Loucy (cell line): ENCODE results near the gene PPP1R16B.

Source experiments
- H2AFZ ChIP-seq: fragments of 200-600 bp; sonication (generic); 2 replicates; pipeline ENCODE4 v1.6.0; 2016; ENCODE audit warnings: antibody characterized with exemption, mild to moderate bottlenecking, low read length, moderate library complexity
- H3F3A ChIP-seq: fragments of 200-600 bp; 2 replicates; pipeline ENCODE4 v1.6.0; 2016; ENCODE audit warnings: antibody characterized with exemption, low read depth, mild to moderate bottlenecking
- H3K27me3 ChIP-seq: fragments of 200-600 bp; sonication (generic); 2 replicates; pipeline ENCODE4 v1.6.1; 2014; ENCODE audit warnings: low read length, mild to moderate bottlenecking; ENCODE audit not compliant: insufficient read depth, poor library complexity, severe bottlenecking
- H3K36me3 ChIP-seq: fragments of 200-600 bp; sonication (generic); 2 replicates; pipeline ENCODE4 v1.6.1; 2016; ENCODE audit warnings: low read length; ENCODE audit not compliant: insufficient read depth
- H3K4me1 ChIP-seq: fragments of 200-600 bp; sonication (generic); 2 replicates; pipeline ENCODE4 v1.5.1; 2014; ENCODE audit warnings: low read length, mild to moderate bottlenecking; ENCODE audit not compliant: insufficient read depth, poor library complexity, severe bottlenecking
- H3K4me2 ChIP-seq: fragments of 200-600 bp; sonication (generic); 2 replicates; pipeline ENCODE4 v1.6.0; 2014; ENCODE audit warnings: antibody characterized with exemption, low read length, low read depth, mild to moderate bottlenecking; ENCODE audit not compliant: poor library complexity, severe bottlenecking
- H3K4me3 ChIP-seq: fragments of 200-600 bp; sonication (generic); 2 replicates; pipeline ENCODE4 v1.5.1; 2014; ENCODE audit warnings: low read length, mild to moderate bottlenecking, mixed read lengths; ENCODE audit not compliant: poor library complexity, severe bottlenecking
- H3K79me2 ChIP-seq: fragments of 200-600 bp; sonication (generic); 2 replicates; pipeline ENCODE4 v1.6.1; 2014; ENCODE audit warnings: low read length; ENCODE audit not compliant: insufficient read depth
- H3K9ac ChIP-seq: fragments of 200-600 bp; sonication (generic); 2 replicates; pipeline ENCODE4 v1.6.0; 2014; ENCODE audit warnings: mild to moderate bottlenecking, low read depth, low read length, moderate library complexity; ENCODE audit not compliant: poor library complexity, severe bottlenecking
- H3K9me2 ChIP-seq: fragments of 200-600 bp; sonication (generic); replicated peaks from 2 replicates; pipeline ENCODE4 v1.6.1; 2016; ENCODE audit warnings: low read depth, low read length, mixed read lengths
- H3K9me3 ChIP-seq: fragments of 200-600 bp; sonication (generic); 2 replicates; pipeline ENCODE4 v1.6.1; 2014; ENCODE audit warnings: mild to moderate bottlenecking, antibody characterized with exemption, low read length, low read depth; ENCODE audit not compliant: insufficient read depth
- H4K20me1 ChIP-seq: fragments of 200-600 bp; sonication (generic); 2 replicates; pipeline ENCODE4 v1.6.0; 2014; ENCODE audit warnings: antibody characterized with exemption, low read length, mild to moderate bottlenecking; ENCODE audit not compliant: insufficient read depth, poor library complexity, severe bottlenecking
- CTCF ChIP-seq: fragments of 200-600 bp; sonication (generic); conservative IDR thresholded peaks from 2 replicates; pipeline ENCODE4 v1.5.1; 2014; ENCODE audit warnings: mild to moderate bottlenecking, antibody characterized with exemption, low read length
- EZH2phosphoT487 ChIP-seq: fragments of 200-600 bp; IDR thresholded peaks from 2 replicates; pipeline ENCODE4 v1.6.1; 2018; ENCODE audit warnings: antibody characterized with exemption, mild to moderate bottlenecking, moderate library complexity, borderline replicate concordance

Gene PPP1R16B

GRCh38 chr20:38951611-38952010 is 146.1 kb downstream of the PPP1R16B start:
- H3K27me3 ChIP-seq: no peaks in the 10 kb centered on the region
- H2AFZ ChIP-seq: no peak overlapping the region
- H4K20me1 ChIP-seq: peaks cover 5% of the 10 kb centered on the region
- H3K36me3 ChIP-seq: peaks cover 82% of the 10 kb centered on the region; the same call in 1 of the 2 replicates
- H3K9me2 ChIP-seq: no peaks in the 10 kb centered on the region
- no peak overlapping the region for H3K9ac ChIP-seq
- H3F3A ChIP-seq: no peaks in the 10 kb centered on the region; the same call in 1 of the 2 replicates
- peaks cover 25% of the 10 kb centered on the region; the same call in 1 of the 2 replicates for H3K79me2 ChIP-seq
- no peak overlapping the region for H3K4me2 ChIP-seq
- no peak overlapping the region for H3K4me3 ChIP-seq
- no peak for TF ChIP-seq EZH2phosphoT487
- TF ChIP-seq CTCF: no peak
- H3K9me3 ChIP-seq: no peaks in the 10 kb centered on the region
- H3K4me1 ChIP-seq: no peaks in the 10 kb centered on the region

GRCh38 chr20:38952153-38952552 is 146.7 kb downstream of the PPP1R16B start:
- peaks cover 19% of the 10 kb centered on the region; the same call in 1 of the 2 replicates for H3K79me2 ChIP-seq
- peaks cover 5% of the 10 kb centered on the region for H4K20me1 ChIP-seq
- H3F3A ChIP-seq: no peaks in the 10 kb centered on the region; the same call in 1 of the 2 replicates
- peaks cover 77% of the 10 kb centered on the region; the same call in 1 of the 2 replicates for H3K36me3 ChIP-seq
- no peaks in the 10 kb centered on the region for H3K27me3 ChIP-seq
- no peak overlapping the region for H3K9ac ChIP-seq
- H3K4me2 ChIP-seq: no peak overlapping the region
- no peak for TF ChIP-seq CTCF
- TF ChIP-seq EZH2phosphoT487: no peak
- H3K4me3 ChIP-seq: no peak overlapping the region
- H3K4me1 ChIP-seq: no peaks in the 10 kb centered on the region
- H3K9me3 ChIP-seq: no peaks in the 10 kb centered on the region
- no peaks in the 10 kb centered on the region for H3K9me2 ChIP-seq
- no peak overlapping the region for H2AFZ ChIP-seq

- H3K4me3 ChIP-seq: no peak overlapping the region
- TF ChIP-seq EZH2phosphoT487 (no peak), CTCF (no peak)
These were observed 148.3 kb downstream of the PPP1R16B start for GRCh38 chr20:38953630-38954340.

More at GRCh38 chr20:38953630-38954340, 148.3 kb downstream of the PPP1R16B start:
- Histone ChIP-seq H3F3A (peaks cover 6% of the 10 kb centered on the region; the same call in 1 of the 2 replicates), H3K9ac (no peak overlapping the region), H3K79me2 (0 out of 2 replicates have a peak, but pooled peaks cover 3% of the 10 kb centered on the region), H3K9me2 (no peaks in the 10 kb centered on the region), H3K9me3 (no peaks in the 10 kb centered on the region), H3K4me2 (no peak overlapping the region), H3K36me3 (peaks cover 60% of the 10 kb centered on the region; the same call in 1 of the 2 replicates), H3K27me3 (no peaks in the 10 kb centered on the region), H2AFZ (no peak overlapping the region), H4K20me1 (no peaks in the 10 kb centered on the region), H3K4me1 (no peaks in the 10 kb centered on the region)
